Measurements from ENCODE around the gene UBL4B.

The UBL4B gene

DNA sequence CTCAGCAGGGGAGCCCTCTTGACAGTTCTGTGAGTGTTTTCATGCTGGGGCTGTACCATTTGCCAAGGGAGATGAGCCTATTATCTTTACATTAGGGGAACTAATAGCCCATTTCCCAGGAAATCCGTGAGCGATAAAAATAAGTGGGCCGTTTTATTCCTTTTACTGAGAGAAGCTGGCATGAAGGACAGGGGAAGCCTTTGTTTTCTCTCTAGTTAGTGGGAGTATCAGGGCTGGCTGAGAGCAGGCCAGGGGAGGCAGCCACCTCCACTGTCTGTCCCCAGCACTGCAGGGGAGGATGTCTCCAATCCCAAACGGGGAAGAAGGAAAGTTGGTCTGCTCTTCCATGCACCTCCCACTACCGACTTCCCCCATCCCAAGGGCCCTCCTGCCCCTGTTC lies 2.5 kb downstream of the UBL4B start:
- no peak for DNase-seq (ENCODE audit: low read depth)

GRCh38 chr1:110118636-110119396 lies 6.6 kb downstream of the UBL4B start:
- DNase-seq (ENCODE audit: low read depth): peak; percentile 16

- no peak for DNase-seq (ENCODE audit: low read depth)
Observed at GRCh38 chr1:110119843-110120242, 7.6 kb downstream of the UBL4B start.

DNA sequence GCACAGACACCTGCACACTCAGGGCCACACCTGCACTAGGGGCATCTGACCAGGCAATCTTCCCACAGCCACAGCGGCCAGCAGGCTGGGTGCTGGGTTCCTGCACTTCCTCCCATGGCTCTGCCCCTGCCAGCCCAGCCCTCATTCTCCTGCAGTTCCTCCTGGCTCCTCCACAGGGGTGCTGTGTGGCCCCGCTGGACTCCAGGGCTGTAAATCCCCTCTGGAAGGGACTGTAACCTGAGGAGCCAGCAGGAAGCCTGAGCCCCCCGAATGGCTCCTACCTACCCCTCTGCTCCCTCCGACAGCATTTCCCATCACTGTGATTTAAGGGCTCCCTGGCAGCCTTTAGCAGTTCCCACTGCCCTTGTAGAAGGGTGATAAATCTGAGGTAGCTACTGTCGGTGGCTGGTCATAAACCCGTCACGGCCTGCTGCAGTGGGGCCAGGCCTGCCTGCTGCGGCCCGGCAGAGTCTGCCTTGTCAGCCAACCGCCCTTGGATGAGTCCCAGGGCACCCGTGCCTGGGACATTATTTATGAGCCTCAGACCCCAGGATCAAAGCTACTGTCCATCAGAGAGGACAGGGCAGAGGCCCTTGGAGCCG lies 8.8 kb downstream of the UBL4B start:
- DNase-seq (ENCODE audit: low read depth): no peak

- DNase-seq (ENCODE audit: low read depth): no peak
Observed at GRCh38 chr1:110123224-110123623, 11.0 kb downstream of the UBL4B start.

GRCh38 chr1:110125810-110126209 lies 13.6 kb downstream of the UBL4B start:
- DNase-seq (ENCODE audit: low read depth): no peak

DNA sequence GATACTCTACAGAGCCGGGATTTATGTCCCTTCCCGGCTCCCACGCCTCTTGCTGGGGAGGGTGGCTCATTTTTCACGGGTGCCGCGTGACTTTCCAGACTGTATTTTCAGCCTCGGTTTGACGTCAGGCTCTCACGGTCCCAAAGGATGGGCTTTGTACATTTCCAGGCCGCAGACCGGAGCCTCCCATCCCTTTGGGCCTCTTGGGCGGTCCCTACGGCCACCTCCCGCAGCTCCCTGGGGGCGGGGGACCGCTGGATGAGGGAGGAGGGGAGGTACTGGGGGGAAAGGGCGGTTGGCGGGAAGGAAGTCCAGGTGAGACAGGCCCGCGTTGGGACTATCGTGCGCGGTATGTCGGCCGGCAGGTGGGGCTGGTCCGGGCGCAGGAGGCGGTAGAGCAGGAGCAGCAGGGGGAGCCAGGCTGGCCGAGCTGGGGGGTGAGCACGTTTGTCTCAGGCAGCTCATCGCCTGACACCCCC lies 17.9 kb downstream of the UBL4B start:
- DNase-seq (ENCODE audit: low read depth): no peak

GRCh38 chr1:110130989-110131388 lies 18.7 kb downstream of the UBL4B start:
- DNase-seq (ENCODE audit: low read depth): no peak

GRCh38 chr1:110132682-110133081 lies 20.4 kb downstream of the UBL4B start:
- no peak for DNase-seq (ENCODE audit: low read depth)

DNA sequence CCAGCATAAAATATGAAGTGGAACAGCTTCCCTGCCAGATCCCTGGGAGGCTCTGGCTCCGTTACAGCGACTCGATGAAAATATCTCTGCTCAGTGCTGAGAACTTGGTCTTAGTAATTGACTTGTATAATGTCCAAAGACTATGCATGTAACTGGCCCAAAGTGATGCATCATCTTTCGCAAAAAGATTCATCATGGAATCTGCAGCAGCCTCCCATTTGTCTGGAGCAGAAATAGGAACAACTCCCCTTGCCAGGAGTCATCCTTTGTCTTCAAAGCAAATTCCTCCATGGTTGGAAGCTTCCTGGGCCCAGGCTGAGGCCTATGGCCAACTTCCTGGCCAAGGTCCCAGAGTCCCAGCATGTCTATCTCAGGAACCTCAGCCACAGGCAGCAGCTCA lies 21.2 kb downstream of the UBL4B start:
- DNase-seq (ENCODE audit: low read depth): no peak

GRCh38 chr1:110134050-110134595 lies 21.9 kb downstream of the UBL4B start:
- DNase-seq (ENCODE audit: low read depth): no peak

DNA sequence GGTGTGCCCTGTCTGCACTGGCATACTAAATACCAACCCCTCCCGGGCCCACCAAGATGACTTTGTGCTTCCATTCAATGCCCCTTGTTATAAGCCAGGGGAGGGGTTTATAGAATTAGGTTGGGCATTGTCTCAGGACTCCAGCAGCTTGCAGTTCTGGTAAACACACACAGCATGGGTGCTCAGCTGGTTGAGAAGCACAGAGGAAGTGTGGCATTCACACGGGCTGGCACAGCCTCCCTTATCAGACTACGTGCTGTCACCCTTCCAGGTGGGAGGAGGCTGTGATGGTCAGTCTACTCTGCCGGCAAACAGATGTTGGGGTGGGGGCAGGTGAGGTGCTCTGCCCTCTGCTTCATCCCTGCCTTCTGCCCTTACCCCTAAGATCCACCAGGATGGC lies 23.0 kb downstream of the UBL4B start:
- DNase-seq (ENCODE audit: low read depth): no peak

GRCh38 chr1:110135666-110136065 lies 23.4 kb downstream of the UBL4B start:
- DNase-seq (ENCODE audit: low read depth): no peak

GRCh38 chr1:110136911-110137310 lies 24.7 kb downstream of the UBL4B start:
- DNase-seq (ENCODE audit: low read depth): no peak

DNA sequence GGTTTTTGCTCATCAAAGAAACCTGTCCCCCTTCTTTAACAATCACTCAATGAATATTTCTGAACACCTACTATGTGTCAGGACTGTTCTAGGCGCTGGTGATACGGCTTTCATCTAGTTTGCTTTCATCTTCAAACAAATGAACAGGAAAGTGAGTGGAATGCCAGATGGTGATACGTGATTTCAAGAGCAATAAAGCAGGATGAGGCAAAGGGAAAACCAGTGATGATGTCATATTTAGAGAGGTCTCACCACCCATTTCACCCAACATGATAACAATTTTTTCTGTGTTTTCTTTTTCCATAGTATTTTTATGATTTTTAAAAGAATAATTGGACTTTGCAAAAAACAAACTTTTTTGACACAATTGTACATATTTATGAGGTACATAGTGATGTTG lies 26.7 kb downstream of the UBL4B start:
- DNase-seq (ENCODE audit: low read depth): no peak

DNA sequence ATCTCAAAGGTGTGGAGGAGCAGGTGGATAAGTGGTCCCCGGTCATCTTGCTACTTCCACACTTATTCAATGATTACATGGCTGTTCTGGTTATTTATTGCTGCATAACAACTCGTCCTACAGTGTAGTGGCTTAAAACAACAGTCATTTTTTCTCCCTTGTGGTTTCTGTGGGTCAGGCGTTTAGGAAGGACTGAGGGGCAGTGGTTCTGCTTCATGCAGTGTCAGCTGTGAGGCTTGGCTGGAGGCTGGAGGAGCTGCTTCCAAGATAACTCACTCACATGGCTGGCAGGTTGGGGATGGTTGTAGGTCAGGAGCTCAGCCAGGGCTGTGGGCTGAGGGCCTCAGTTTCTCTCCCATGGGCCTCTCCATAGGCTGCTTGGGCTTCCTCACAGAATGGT lies 32.1 kb downstream of the UBL4B start:
- no peak for DNase-seq (ENCODE audit: low read depth)

GRCh38 chr1:110148961-110149360 lies 36.7 kb downstream of the UBL4B start:
- DNase-seq (ENCODE audit: low read depth): no peak

GRCh38 chr1:110150330-110151174 lies 38.3 kb downstream of the UBL4B start, which contains the start of gene SLC6A17:
TSS of gene SLC6A17 (plus strand) at chr1:110150494. CDS start at chr1:110166930, 16,436 bp downstream.
- peak; percentile 67 for DNase-seq (ENCODE audit: low read depth)

DNA sequence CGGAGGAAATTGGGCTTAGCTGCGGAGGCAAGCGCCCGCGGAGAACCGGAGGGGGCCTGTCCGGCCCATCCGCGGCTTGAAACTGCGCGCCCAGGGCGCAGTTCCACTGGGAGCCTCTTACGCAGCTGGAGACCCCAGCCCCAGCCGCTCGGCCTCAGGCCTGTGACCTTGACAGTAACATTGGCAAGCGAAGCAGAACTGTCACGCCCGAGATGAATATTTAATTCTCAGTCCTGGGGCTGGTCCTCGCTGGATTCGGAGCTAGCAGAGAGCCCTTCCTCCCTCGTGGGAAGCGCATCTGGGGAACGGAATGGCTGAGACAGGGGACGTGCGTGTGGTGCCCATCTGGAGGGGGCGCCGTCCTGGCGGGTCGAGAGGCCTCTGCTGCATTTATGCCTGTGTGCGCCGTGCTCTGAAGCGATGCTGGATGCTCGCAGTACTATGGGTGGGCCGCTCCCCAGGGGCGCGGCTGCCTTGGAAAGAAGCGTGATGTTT lies 39.0 kb downstream of the UBL4B start:
- DNase-seq (ENCODE audit: low read depth): no peak

GRCh38 chr1:110152133-110152785 lies 40.0 kb downstream of the UBL4B start:
- no peak for DNase-seq (ENCODE audit: low read depth)

DNA sequence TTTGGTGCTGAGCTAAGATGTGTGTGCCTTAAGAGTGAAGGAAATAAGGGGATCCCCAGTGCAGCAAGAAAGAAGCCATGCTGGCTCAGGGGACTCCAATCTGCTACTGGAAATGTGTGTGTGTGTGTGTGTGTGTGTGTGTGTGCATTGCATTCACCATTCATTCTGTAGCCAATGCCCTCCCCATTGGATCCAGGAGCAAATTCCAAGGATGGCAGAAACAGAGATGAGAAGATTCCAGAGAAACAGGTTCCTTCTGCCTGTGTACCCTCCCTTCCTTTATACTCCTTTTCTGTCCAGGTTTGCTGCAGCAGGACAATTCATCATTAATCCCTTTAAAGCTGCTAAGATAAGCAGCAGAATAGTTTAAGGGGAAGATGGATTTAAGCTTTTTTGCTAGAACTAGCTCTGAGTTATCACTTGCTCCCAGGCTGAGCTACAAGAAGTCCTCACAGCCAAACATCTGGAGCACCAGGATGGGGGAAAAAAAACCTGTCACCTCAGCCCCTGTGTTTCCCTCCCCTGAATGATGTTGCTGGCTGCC lies 41.2 kb downstream of the UBL4B start:
- no peak for DNase-seq (ENCODE audit: low read depth)
